HepG2 (cell line): ENCODE data around the gene AMZ1. TPM values are rescaled to one million over a fixed set of nuclear protein-coding genes. Genes with fewer than 3 reads are reported as not detected.
A peak's percentile ranks its signal among the peaks of the same experiment; 100 is the strongest.

Experiments
- DR1 ChIP-seq: sonication (generic); formaldehyde crosslinking; IDR thresholded peaks from 2 replicates; pipeline ENCODE4 v1.8.0; 2021; ENCODE audit warnings: mild to moderate bottlenecking, missing genetic modification reagents, inconsistent platforms
- ELF4 ChIP-seq: sonication (generic); formaldehyde crosslinking; IDR thresholded peaks from 2 replicates; pipeline ENCODE4 v1.5.0; 2020; ENCODE audit warnings: missing genetic modification reagents, mild to moderate bottlenecking, moderate library complexity, borderline replicate concordance
- FOSL2 ChIP-seq: sonication (generic); formaldehyde crosslinking; IDR thresholded peaks from 2 replicates; pipeline ENCODE4 v1.4.0; 2020; ENCODE audit warnings: missing genetic modification reagents
- FOXJ3 ChIP-seq: sonication (generic); formaldehyde crosslinking; IDR thresholded peaks from 2 replicates; pipeline ENCODE4 v1.4.0; 2020; ENCODE audit warnings: missing genetic modification reagents, mild to moderate bottlenecking, borderline replicate concordance
- HES4 ChIP-seq: sonication (generic); formaldehyde crosslinking; IDR thresholded peaks from 2 replicates; pipeline ENCODE4 v1.9.0; 2021; ENCODE audit warnings: mild to moderate bottlenecking, missing genetic modification reagents, borderline replicate concordance
- HNRNPL ChIP-seq: fragments of 200-400 bp; formaldehyde crosslinking; IDR thresholded peaks from 2 replicates; pipeline ENCODE4 v1.6.1; 2017; ENCODE audit warnings: mild to moderate bottlenecking, low read depth, low read length
- HOXA5 ChIP-seq: sonication (generic); formaldehyde crosslinking; IDR thresholded peaks from 2 replicates; pipeline ENCODE4 v1.4.0; 2020; ENCODE audit warnings: missing genetic modification reagents
- HOXD1 ChIP-seq: sonication (generic); formaldehyde crosslinking; IDR thresholded peaks from 2 replicates; pipeline ENCODE4 v1.5.0; 2020; ENCODE audit warnings: missing genetic modification reagents
- IKZF1 ChIP-seq: fragments of 450-650 bp; IDR thresholded peaks from 2 replicates; pipeline ENCODE4 v1.7.1; 2016
- ISX ChIP-seq: sonication (generic); formaldehyde crosslinking; conservative IDR thresholded peaks from 2 replicates; pipeline ENCODE4 v1.5.0; 2020; ENCODE audit warnings: missing genetic modification reagents
- MAFK ChIP-seq, 2 experiments: IDR thresholded peaks in 1 of 2; conservative IDR thresholded peaks in 1 of 2; 2 replicates each; pipeline ENCODE4 v1.6.1; 2011; ENCODE audit warnings: improper control_type of control experiment in 2 of 2, low read length in 2 of 2
- MYNN ChIP-seq: sonication (generic); formaldehyde crosslinking; IDR thresholded peaks from 2 replicates; pipeline ENCODE4 v1.4.0; 2020; ENCODE audit warnings: mild to moderate bottlenecking, low read depth, missing genetic modification reagents
- SAFB2 ChIP-seq: sonication (generic); formaldehyde crosslinking; IDR thresholded peaks from 2 replicates; pipeline ENCODE4 v1.5.1; 2020; ENCODE audit warnings: missing genetic modification reagents, low read depth, mild to moderate bottlenecking, borderline replicate concordance
- SMARCC2 ChIP-seq: fragments of 450-650 bp; IDR thresholded peaks from 2 replicates; pipeline ENCODE4 v1.6.1; 2017; ENCODE audit warnings: antibody characterized with exemption, mild to moderate bottlenecking
- SP5 ChIP-seq: IDR thresholded peaks from 2 replicates; pipeline ENCODE4 v1.6.1; 2016; ENCODE audit warnings: low read depth, borderline replicate concordance
- ZBTB38 ChIP-seq: sonication (generic); formaldehyde crosslinking; IDR thresholded peaks from 2 replicates; pipeline ENCODE4 v1.5.1; 2020; ENCODE audit warnings: mild to moderate bottlenecking, missing genetic modification reagents
- ZNF34 ChIP-seq: sonication (generic); formaldehyde crosslinking; IDR thresholded peaks from 2 replicates; pipeline ENCODE4 v1.4.0; 2020; ENCODE audit warnings: mild to moderate bottlenecking, missing genetic modification reagents, borderline replicate concordance
- ZNF629 ChIP-seq: sonication (generic); formaldehyde crosslinking; conservative IDR thresholded peaks from 2 replicates; pipeline ENCODE4 v1.5.0; 2020; ENCODE audit warnings: missing genetic modification reagents
- ZNF747 ChIP-seq: sonication (generic); formaldehyde crosslinking; IDR thresholded peaks from 2 replicates; pipeline ENCODE4 v1.8.1; 2023; ENCODE audit warnings: missing genetic modification reagents, mild to moderate bottlenecking, borderline replicate concordance
- ZZZ3 ChIP-seq: sonication (generic); formaldehyde crosslinking; IDR thresholded peaks from 2 replicates; pipeline ENCODE4 v1.4.0; 2020; ENCODE audit warnings: missing genetic modification reagents, mild to moderate bottlenecking, borderline replicate concordance
- polyA plus RNA-seq, 8 experiments: library from polyadenylated mRNA; depleted of rRNA in 3 of 8; stranded (reverse) in 7 of 8; unstranded in 1 of 8; fragments of >200 nt; fragmentation: Illumina TruSeq in 4 of 8; extraction: Trizol in 4 of 8; gene quantifications; 2 replicates each; pipeline versions ENCODE4 v1.2.1 to v1.2.3, GENCODE V29; 2011 to 2016; ENCODE audit warnings: low read depth in 4 of 8, missing spikeins in 1 of 8, mixed read lengths in 1 of 8; ENCODE audit not compliant: insufficient read depth in 1 of 8
- total RNA-seq, 5 experiments: library from RNA; depleted of rRNA; stranded (reverse); fragments of >200 nt; fragmentation: Illumina TruSeq; extraction: Trizol; gene quantifications; 2 replicates each; pipeline ENCODE4 v1.2.3, GENCODE V29; 2016; ENCODE audit warnings: low read depth in 1 of 5
- TF ChIP-seq, protein P1 (sequence below): sonication (generic); formaldehyde crosslinking; conservative IDR thresholded peaks from 2 replicates; pipeline ENCODE4 v1.4.0; 2020; ENCODE audit warnings: missing genetic modification reagents
- TF ChIP-seq, protein P2 (sequence below): IDR thresholded peaks from 2 replicates; pipeline ENCODE4 v1.6.1; 2016; ENCODE audit warnings: mild to moderate bottlenecking
- TF ChIP-seq, protein P3 (sequence below): sonication (generic); formaldehyde crosslinking; IDR thresholded peaks from 2 replicates; pipeline ENCODE4 v1.4.0; 2020; ENCODE audit warnings: mild to moderate bottlenecking, missing genetic modification reagents, borderline replicate concordance
- TF ChIP-seq, protein P4 (sequence below): sonication (generic); formaldehyde crosslinking; IDR thresholded peaks from 2 replicates; pipeline ENCODE4 v1.8.1; 2023; ENCODE audit warnings: mild to moderate bottlenecking, missing genetic modification reagents

The AMZ1 gene
- total and polyA plus RNA-seq, 2 of the 13 experiments (the other 11 are each of a cell fraction or from before 2014, with no cell fraction given), result 0.03 TPM; not detected in 1

DNA sequence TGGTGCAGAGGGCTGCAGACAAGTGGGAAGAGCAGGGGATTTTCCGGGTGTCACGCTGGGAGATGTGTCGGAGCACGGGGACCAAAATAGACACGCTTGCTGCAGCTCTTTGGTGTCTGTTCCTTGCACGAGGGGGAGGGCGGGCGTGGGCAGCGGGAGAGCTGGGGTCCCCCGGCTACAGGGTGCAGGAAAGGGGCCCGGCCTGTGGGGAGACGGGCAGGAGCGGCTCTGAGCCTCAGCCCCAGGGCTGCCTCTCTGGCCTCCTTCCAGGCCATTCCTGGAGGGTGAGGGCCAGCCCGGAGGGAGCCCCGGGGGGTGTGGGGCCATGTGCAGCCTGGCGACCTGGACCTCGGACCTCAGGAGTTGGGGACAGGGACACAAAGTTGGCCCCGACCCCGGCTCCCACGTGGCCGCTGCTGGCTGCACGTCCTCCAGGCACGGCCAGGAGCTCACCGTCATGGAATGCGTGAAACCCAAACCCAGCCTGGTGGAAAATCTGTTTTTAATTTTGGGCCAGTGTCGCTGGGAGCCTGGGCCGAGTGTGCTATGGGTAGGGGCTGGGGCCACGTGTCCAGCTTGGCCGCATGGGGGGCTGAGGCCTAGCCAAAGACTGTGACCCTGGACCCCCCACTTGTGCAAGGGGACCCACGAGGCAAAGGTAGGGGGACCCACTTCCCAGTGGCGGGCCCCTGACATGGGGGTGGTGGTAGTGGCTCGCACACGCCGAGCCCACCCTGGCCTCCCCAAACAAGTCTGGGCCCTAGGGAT lies 49.6 kb upstream of the AMZ1 start (continued):
- TF ChIP-seq, protein P1, sequence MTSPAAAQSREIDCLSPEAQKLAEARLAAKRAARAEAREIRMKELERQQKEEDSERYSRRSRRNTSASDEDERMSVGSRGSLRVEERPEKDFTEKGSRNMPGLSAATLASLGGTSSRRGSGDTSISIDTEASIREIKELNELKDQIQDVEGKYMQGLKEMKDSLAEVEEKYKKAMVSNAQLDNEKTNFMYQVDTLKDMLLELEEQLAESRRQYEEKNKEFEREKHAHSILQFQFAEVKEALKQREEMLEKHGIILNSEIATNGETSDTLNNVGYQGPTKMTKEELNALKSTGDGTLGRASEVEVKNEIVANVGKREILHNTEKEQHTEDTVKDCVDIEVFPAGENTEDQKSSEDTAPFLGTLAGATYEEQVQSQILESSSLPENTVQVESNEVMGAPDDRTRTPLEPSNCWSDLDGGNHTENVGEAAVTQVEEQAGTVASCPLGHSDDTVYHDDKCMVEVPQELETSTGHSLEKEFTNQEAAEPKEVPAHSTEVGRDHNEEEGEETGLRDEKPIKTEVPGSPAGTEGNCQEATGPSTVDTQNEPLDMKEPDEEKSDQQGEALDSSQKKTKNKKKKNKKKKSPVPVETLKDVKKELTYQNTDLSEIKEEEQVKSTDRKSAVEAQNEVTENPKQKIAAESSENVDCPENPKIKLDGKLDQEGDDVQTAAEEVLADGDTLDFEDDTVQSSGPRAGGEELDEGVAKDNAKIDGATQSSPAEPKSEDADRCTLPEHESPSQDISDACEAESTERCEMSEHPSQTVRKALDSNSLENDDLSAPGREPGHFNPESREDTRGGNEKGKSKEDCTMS, result no peak
- TF ChIP-seq FOSL2 (CRISPR knock-in tag) (peak; percentile 51; the same call in 1 of the 2 replicates), SAFB2 (CRISPR knock-in tag) (no peak), MYNN (CRISPR knock-in tag) (no peak), HNRNPL (0 out of 2 replicates have a peak, but pooled peaks have one; percentile 2), ZNF747 (CRISPR knock-in tag) (peak; percentile 82), ZZZ3 (no peak), HOXA5 (peak; percentile 87), MAFK (conservative IDR thresholded peaks at IDR 0.05 in 1 of 2, IDR thresholded peaks at IDR 0.05 in 1 of 2; ENCODE audit: low read length in 2 of 2) (no peak), ELF4 (CRISPR knock-in tag) (no peak), ZNF34 (CRISPR knock-in tag) (no peak), DR1 (0 out of 2 replicates have a peak, but pooled peaks have one; percentile 23), ZBTB38 (CRISPR knock-in tag) (no peak; the same call in none of the 2 replicates), FOXJ3 (CRISPR knock-in tag) (peak; percentile 83; the same call in 1 of the 2 replicates), IKZF1 (no peak), ZNF629 (CRISPR knock-in tag) (peak; percentile 57), HES4 (CRISPR knock-in tag) (peak; percentile 88), SMARCC2 (no peak), ISX (CRISPR knock-in tag) (0 out of 2 replicates have a peak, but pooled peaks have one; percentile 73), SP5 (CRISPR knock-in tag) (peak; percentile 72), HOXD1 (CRISPR knock-in tag) (peak; percentile 86)
- TF ChIP-seq, protein P2, sequence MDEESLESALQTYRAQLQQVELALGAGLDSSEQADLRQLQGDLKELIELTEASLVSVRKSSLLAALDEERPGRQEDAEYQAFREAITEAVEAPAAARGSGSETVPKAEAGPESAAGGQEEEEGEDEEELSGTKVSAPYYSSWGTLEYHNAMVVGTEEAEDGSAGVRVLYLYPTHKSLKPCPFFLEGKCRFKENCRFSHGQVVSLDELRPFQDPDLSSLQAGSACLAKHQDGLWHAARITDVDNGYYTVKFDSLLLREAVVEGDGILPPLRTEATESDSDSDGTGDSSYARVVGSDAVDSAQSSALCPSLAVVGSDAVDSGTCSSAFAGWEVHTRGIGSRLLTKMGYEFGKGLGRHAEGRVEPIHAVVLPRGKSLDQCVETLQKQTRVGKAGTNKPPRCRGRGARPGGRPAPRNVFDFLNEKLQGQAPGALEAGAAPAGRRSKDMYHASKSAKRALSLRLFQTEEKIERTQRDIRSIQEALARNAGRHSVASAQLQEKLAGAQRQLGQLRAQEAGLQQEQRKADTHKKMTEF (CRISPR knock-in tag), result peak; percentile 78; the same call in 1 of the 2 replicates
- TF ChIP-seq, protein P3, sequence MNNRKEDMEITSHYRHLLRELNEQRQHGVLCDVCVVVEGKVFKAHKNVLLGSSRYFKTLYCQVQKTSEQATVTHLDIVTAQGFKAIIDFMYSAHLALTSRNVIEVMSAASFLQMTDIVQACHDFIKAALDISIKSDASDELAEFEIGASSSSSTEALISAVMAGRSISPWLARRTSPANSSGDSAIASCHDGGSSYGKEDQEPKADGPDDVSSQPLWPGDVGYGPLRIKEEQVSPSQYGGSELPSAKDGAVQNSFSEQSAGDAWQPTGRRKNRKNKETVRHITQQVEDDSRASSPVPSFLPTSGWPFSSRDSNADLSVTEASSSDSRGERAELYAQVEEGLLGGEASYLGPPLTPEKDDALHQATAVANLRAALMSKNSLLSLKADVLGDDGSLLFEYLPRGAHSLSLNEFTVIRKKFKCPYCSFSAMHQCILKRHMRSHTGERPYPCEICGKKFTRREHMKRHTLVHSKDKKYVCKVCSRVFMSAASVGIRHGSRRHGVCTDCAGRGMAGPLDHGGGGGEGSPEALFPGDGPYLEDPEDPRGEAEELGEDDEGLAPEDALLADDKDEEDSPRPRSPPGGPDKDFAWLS (CRISPR knock-in tag), result no peak
- TF ChIP-seq, protein P4, sequence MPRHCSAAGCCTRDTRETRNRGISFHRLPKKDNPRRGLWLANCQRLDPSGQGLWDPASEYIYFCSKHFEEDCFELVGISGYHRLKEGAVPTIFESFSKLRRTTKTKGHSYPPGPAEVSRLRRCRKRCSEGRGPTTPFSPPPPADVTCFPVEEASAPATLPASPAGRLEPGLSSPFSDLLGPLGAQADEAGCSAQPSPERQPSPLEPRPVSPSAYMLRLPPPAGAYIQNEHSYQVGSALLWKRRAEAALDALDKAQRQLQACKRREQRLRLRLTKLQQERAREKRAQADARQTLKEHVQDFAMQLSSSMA (CRISPR knock-in tag), result peak; percentile 66; the same call in 1 of the 2 replicates
